LNCaP clone FGC (cell line): ENCODE results near the gene STAG3.
"Not testable (repeated sequence)": the region's sequence is repeated elsewhere in the genome, so short reads cannot be mapped to it uniquely, and the experiment has no call there.

Experiments
- DNase-seq: peaks from one replicate; pipeline ENCODE4 v3.0.0-alpha.2; 2011; ENCODE audit warnings: low read depth
- H3K4me3 ChIP-seq: 2 replicates; pipeline ENCODE4 v1.5.1; 2011; ENCODE audit warnings: mild to moderate bottlenecking, low read depth, low read length, control low read depth
- TF ChIP-seq, protein P1 (sequence below): IDR thresholded peaks from 2 replicates; pipeline ENCODE4 v1.5.1; 2012; ENCODE audit warnings: mild to moderate bottlenecking; ENCODE audit not compliant: control insufficient read depth, insufficient read depth; ENCODE audit errors: extremely low read depth

STAG3 gene

DNA sequence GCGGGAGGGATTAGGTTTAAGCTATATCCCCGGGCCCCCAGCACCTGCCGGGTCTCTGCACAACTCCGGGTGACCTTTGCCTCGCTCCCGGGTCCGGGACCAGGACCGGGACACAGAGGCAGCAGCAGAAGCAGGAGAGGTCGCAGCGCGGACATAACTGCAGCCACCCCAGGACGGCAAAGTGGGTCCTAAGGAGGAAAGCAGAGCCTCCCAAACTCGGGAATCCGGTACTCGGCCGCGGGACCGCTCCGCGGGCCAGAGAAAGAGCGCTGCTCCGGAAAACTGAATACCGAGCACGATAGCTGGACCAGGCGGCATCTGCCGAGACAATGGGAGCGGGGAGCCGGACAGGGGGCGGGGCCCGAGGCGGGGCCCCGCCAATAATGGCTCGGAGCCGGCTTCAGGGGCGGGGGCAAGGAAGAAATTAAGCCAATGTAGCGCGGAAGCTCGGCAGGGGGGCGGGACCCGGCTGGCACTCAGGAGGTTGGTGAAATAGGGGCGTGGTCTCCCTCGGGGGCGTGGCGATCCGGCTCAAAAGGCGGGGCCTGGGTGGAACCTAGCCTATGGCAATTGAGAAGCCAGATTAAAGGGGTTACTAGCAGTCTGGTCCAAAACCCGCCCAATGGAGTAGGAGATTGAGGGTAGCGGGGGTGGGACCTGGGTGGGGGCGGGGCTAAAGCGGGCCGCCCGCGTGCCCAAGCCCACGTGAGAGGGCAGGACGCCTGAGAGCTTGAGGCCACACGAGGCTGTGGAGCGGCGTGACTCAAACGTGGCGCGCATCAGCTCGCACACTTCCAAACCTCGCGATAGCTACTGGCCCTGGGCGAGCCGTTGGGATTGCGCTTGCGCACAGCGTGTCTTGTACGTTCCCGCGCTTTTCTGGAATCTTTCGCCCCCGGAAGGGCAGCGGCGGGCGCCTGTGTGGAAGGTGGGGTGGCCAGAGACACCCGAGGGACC lies at the start of gene STAG3, which contains the start of gene GPC2:
TSS of gene STAG3 (plus strand) at position 874 of the 957 bp plus-strand sequence. CDS start 2,639 bp downstream, outside the sequence.
TSS of gene GPC2 (minus strand) at position 337 of the 957 bp plus-strand sequence. CDS start at position 155, 182 bp downstream.
- H3K4me3 ChIP-seq = peak within 1 kb of the TSS; percentile 93
- DNase-seq = peak; percentile 78
- TF ChIP-seq, protein P1, sequence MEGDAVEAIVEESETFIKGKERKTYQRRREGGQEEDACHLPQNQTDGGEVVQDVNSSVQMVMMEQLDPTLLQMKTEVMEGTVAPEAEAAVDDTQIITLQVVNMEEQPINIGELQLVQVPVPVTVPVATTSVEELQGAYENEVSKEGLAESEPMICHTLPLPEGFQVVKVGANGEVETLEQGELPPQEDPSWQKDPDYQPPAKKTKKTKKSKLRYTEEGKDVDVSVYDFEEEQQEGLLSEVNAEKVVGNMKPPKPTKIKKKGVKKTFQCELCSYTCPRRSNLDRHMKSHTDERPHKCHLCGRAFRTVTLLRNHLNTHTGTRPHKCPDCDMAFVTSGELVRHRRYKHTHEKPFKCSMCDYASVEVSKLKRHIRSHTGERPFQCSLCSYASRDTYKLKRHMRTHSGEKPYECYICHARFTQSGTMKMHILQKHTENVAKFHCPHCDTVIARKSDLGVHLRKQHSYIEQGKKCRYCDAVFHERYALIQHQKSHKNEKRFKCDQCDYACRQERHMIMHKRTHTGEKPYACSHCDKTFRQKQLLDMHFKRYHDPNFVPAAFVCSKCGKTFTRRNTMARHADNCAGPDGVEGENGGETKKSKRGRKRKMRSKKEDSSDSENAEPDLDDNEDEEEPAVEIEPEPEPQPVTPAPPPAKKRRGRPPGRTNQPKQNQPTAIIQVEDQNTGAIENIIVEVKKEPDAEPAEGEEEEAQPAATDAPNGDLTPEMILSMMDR = no peak

GRCh38 chr7:100128637-100128963 lies 49.1 kb upstream of the STAG3 start:
- H3K4me3 ChIP-seq = no peak overlapping the region; the same call in 1 of the 2 replicates
- DNase-seq = no peak
- TF ChIP-seq, protein P1 = no peak

DNA sequence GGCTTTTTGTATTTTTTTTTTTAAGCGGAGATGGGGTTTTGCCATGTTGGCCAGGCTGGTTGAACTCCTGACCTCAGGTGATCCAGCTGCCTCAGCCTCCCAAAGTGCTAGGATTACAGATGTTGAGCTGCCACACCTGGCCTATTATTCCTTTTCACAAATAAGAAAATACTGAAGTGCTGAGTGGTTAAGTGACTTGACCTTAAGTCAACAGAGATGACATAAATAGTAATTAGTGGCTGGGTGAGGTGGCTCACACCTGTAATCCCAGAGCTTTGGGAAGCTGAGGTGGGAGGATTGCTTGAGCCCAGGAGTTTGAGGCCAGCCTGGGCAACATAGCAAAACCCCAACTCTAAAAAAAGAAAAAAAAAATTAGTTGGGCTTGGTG lies 47.5 kb upstream of the STAG3 start:
- H3K4me3 ChIP-seq, DNase-seq: not testable (repeated sequence)

DNA sequence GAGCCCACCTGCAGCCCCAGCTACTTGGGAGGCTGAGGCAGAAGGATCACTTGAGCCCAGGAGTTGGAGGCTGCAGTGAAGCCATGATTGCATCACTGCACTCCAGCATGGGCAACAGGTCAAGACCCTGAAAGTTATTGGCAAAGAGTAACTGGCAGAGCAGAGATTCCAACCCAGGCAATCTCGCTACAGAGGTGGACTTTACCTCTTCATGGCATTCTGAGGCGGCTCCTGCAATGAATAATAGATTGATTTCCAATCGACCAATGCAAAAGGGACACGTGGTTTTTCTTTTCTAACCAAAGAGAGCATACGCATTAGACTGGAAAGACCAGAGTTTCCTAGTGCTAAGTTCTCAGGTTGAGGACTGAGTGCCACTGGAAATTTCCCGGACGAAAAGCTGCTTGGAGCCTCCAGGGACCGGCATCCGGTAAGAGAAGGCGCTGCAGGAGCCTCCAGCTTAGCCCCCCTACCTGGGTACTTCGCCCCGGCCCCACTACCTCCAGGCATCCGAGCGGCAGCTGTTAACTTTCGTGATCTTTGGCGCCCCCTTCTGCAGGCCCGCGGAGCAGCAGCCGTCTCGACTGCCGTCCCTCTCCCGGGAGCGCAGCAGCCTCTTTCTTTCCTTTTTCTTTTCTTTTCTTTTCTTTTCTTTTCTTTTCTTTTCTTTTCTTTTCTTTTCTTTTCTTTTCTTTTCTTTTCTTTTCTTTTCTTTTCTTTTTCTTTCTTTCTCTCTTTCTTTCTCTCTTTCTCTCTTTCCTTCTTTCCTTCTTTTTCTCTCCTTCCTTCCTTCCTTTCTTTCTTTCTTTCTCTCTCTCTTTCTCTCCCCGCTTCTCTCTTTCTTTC lies 46.9 kb upstream of the STAG3 start:
- TF ChIP-seq, protein P1 = peak; percentile 70
- DNase-seq = no peak
- no peak overlapping the region for H3K4me3 ChIP-seq

DNA sequence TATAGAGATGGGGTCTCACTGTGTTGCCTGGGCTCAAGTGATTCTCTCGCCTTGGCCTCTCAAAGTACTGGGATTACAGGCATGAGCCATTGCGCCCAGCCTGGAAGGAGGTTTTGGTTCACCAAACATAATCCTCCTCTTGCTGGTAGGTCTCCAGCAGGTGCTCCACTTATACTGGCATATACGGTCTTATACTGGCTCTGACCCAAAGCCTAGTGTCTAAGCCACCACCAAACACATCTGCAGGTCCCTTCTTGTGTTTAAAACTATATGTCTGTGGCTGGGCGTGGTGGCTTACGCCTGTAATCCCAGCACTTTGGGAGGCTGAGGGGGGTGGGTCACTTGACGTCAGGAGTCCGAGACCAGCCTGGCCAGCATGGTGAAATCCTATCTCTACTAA lies 45.6 kb upstream of the STAG3 start:
- no peak overlapping the region for H3K4me3 ChIP-seq
- DNase-seq = no peak
- TF ChIP-seq, protein P1 = no peak

DNA sequence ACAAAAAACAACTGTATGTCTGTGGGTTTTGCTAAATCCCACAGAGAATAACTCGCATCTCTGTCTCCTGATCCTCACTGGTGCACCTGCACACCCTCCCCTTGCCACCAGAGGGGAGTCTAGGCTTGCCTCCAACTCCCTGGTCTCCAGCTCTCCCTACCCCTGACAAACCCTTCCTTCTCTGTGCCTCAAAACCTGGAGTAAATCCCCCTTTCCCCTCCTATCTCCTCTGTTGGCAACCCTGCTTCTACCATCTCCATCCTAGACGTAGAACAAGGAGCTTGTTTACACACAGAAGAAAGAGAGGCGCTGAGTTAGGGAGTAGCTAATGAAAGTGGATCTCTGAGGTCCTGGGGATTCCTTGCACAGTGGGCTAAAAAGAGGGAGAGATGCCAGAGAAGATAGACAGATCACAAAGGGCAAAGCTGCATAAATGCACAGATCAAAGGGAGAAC lies 45.0 kb upstream of the STAG3 start:
- no peak for DNase-seq
- TF ChIP-seq, protein P1 = peak; percentile 80
- no peak overlapping the region for H3K4me3 ChIP-seq
